ENCODE results near the gene DVL2. TPM values are rescaled to one million over a fixed set of nuclear protein-coding genes. Genes with fewer than 3 reads are reported as not detected.
A peak's percentile ranks its signal among the peaks of the same experiment; 100 is the strongest.

DVL2 gene
- total RNA-seq, 4 donors from 2014 or later, result 21.4 to 58.0 (median 37.3) TPM

DNA sequence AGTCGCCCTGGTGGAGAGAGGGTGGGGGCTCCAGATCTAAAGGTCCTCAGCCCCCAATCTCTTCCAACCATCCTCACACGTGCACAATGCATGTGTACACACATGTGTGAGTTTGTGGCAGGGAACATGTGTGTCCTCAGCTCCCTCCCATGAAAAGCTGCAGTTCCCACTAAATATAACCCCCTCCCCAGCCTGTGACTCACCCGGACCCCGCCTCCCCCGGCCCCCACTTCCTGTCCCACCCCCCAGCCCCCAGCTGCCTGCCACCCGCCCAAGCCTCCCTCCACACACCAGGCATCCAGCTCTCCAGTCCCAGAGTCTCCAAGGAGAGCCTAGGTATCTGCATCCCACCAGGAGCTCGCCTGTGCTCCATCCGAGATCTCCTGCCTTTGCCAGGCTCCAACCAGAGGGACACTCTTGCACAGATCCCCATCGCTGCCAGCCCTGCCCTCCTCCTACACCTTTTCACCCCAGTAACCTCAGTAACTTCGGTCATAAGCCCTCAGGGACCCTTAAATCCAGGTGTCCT is 18.6 kb downstream of the DVL2 start:
- H3K36me3 ChIP-seq, result no peaks in the 10 kb centered on the region
- intact Hi-C loops (cut with DNase I), result no loop called here
- H3K27me3 ChIP-seq, result no peaks in the 10 kb centered on the region
- 5 to 21% methylated on average over 5 to 9 of the region's 10 CpGs for WGBS, 2 donors
- H3K4me3 ChIP-seq, result peak overlapping the region in 2 of 4 donors; percentile 52 to 73
- H3K27ac ChIP-seq, result peak overlapping the region; percentile 72 to 100 (median 98)
- no peaks in the 10 kb centered on the region for H3K9me3 ChIP-seq
- peaks cover 43 to 84% (median 49%) of the 10 kb centered on the region in 3 donors for H3K4me1 ChIP-seq
- TF ChIP-seq, protein P1, sequence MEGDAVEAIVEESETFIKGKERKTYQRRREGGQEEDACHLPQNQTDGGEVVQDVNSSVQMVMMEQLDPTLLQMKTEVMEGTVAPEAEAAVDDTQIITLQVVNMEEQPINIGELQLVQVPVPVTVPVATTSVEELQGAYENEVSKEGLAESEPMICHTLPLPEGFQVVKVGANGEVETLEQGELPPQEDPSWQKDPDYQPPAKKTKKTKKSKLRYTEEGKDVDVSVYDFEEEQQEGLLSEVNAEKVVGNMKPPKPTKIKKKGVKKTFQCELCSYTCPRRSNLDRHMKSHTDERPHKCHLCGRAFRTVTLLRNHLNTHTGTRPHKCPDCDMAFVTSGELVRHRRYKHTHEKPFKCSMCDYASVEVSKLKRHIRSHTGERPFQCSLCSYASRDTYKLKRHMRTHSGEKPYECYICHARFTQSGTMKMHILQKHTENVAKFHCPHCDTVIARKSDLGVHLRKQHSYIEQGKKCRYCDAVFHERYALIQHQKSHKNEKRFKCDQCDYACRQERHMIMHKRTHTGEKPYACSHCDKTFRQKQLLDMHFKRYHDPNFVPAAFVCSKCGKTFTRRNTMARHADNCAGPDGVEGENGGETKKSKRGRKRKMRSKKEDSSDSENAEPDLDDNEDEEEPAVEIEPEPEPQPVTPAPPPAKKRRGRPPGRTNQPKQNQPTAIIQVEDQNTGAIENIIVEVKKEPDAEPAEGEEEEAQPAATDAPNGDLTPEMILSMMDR (IDR thresholded peaks at IDR 0.05), result no peak
- TF ChIP-seq POLR2A (IDR thresholded peaks at IDR 0.05), result no peak
- no peak for DNase-seq

DNA sequence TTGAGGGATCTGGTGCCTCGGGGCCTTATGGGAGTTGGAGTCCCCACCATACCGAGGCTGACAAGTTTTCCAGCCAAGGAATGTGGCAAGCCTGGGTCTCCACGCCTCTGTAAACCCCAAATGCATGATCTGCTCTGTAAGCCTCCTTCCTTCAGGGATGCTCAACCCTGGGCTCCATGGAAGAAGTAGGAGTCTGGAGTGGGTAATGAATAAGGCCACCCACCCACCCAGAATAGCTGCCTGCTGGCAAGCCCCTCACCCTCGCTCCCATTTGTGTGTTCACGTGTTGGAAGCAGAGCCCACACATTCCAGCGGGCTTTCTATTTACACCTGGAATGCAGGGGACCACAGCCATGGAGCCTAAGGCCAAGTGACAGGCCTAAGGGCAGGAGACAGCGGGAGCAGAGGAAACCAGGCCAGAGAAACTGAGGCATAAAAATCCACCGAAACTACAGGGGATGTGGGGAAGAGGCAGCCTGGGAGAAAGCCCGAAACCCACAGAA is 19.1 kb downstream of the DVL2 start:
- peak overlapping the region in 3 of 4 donors; percentile 50 to 73 (median 51) for H3K4me3 ChIP-seq
- no peaks in the 10 kb centered on the region for H3K27me3 ChIP-seq
- DNase-seq, result no peak
- H3K27ac ChIP-seq, result peak overlapping the region; percentile 72 to 100 (median 98)
- TF ChIP-seq POLR2A (IDR thresholded peaks at IDR 0.05), result no peak
- TF ChIP-seq, protein P1 (IDR thresholded peaks at IDR 0.05), result no peak
- no peaks in the 10 kb centered on the region for H3K36me3 ChIP-seq
- peaks cover 40 to 78% (median 46%) of the 10 kb centered on the region in 3 donors for H3K4me1 ChIP-seq
- WGBS, 2 donors, result 25 to 27% methylated on average over 9 of the region's 9 CpGs
- intact Hi-C loops (cut with DNase I), result no loop called here
- no peaks in the 10 kb centered on the region for H3K9me3 ChIP-seq

DNA sequence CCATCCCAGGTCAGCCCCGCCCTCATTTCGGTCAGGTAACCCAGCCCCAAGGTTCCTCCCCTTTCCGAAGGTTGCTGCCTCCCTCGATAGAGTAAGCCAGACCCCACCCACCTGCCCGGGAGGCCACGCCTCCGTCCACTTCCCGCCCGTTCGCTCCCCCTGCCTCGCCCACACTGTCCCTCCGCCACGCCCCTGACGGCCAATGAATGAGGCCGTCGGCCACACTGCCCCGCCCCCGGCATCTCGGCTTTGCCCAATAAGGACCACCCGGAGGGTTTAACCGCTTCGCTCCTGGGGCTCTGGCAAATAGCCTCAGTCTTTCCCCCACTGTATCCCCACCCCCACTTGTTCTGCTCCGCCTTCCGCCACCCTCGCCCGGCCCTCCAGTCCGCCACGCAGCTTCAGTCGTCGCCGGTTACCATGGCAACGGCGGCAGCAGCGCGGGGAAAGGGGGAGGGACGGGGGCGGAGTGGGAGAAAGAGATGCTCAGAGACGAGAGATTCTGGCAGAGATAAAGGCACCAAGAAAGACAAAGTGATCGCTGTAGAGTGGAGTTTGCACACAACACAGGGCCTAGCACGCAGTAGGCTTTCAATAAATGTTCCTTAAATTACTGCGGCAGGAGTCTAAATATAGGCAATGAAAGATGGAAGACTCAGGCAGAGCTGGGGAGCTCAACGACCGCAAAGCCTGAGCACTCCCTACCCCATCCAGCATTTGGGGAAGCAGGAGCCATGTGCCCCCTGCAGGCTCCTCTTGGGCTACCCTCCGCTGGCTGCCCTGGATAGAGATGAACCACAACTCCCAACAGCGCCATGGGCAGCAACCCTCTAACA is 19.8 kb downstream of the DVL2 start:
- H3K27ac ChIP-seq, result peak overlapping the region; percentile 72 to 100 (median 98)
- H3K27me3 ChIP-seq, result no peaks in the 10 kb centered on the region
- H3K4me3 ChIP-seq, result peak overlapping the region; percentile 25 to 73 (median 50)
- TF ChIP-seq POLR2A (IDR thresholded peaks at IDR 0.05), result no peak
- TF ChIP-seq, protein P1 (IDR thresholded peaks at IDR 0.05), result peak in 5 of 6 experiments; percentile 29 to 55 (median 42)
- H3K4me1 ChIP-seq, result peaks cover 40 to 75% (median 45%) of the 10 kb centered on the region in 3 donors
- intact Hi-C loops (cut with DNase I), result no loop called here
- H3K9me3 ChIP-seq, result no peaks in the 10 kb centered on the region
- H3K36me3 ChIP-seq, result no peaks in the 10 kb centered on the region
- 0% methylated on average over 15 to 23 of the region's 45 CpGs for WGBS, 2 donors
- peak; percentile 92 for DNase-seq

DNA sequence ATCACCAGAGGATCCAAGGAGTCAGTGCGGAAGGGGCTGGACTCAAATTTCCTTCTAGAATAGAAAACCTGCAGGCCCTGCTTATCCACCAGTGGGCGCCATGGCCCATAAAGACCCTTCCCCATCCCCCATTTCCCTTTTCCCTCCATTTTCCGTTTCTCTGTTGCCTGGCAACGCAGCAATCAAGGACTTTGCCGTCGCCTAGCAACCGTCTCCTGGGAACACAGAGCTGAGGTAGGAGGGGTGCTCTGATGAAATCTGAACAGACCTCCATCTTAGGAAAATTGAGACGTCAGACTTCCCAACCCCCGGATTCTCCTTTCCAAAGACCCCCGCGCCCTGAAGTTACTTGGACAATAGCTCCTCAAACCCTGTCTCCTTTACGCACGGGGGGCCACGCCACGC is 20.4 kb downstream of the DVL2 start:
- H3K27ac ChIP-seq, result peak overlapping the region; percentile 72 to 100 (median 98)
- H3K36me3 ChIP-seq, result no peaks in the 10 kb centered on the region
- WGBS, 2 donors, result 8 to 14% methylated on average over 5 to 13 of the region's 15 CpGs
- H3K4me3 ChIP-seq, result peak overlapping the region; percentile 25 to 73 (median 50)
- no peaks in the 10 kb centered on the region for H3K9me3 ChIP-seq
- no peak for TF ChIP-seq POLR2A (IDR thresholded peaks at IDR 0.05)
- TF ChIP-seq, protein P1 (IDR thresholded peaks at IDR 0.05), result peak in 1 of 6 experiments; percentile 27
- H3K27me3 ChIP-seq, result no peaks in the 10 kb centered on the region
- DNase-seq, result no peak
- H3K4me1 ChIP-seq, result peaks cover 33 to 69% (median 38%) of the 10 kb centered on the region in 3 donors
- intact Hi-C loops (cut with DNase I), result no loop called here

Data from esophagus squamous epithelium (tissue), 5 donors.